GM12864 (cell line): ENCODE measurements around the gene ST7.

Source experiments
- DNase-seq: peaks from one replicate; pipeline ENCODE4 v3.0.0-alpha.2; 2011; ENCODE audit warnings: low read depth
- H3K4me3 ChIP-seq: 2 replicates; pipeline ENCODE4 v1.5.1; 2011; ENCODE audit warnings: mild to moderate bottlenecking, low read depth, low read length, control low read depth
- CTCF ChIP-seq: IDR thresholded peaks from 2 replicates; pipeline ENCODE4 v1.5.1; 2011; ENCODE audit warnings: low read depth, mild to moderate bottlenecking, moderate library complexity, low read length, control low read depth, inconsistent platforms; ENCODE audit errors: missing control alignments

ST7 gene

GRCh38 chr7:117274951-117275350 is 321.6 kb downstream of the ST7 start:
- TF ChIP-seq CTCF = no peak
- H3K4me3 ChIP-seq = no peak overlapping the region
- no peak for DNase-seq

- no peak for TF ChIP-seq CTCF
- no peak overlapping the region for H3K4me3 ChIP-seq
- no peak for DNase-seq
Observed at GRCh38 chr7:117277576-117277975, 324.3 kb downstream of the ST7 start.

- H3K4me3 ChIP-seq = no peak overlapping the region
- DNase-seq = no peak
- no peak for TF ChIP-seq CTCF
Observed at GRCh38 chr7:117278040-117278439, 324.7 kb downstream of the ST7 start.

GRCh38 chr7:117279203-117279602 is 325.9 kb downstream of the ST7 start:
- DNase-seq = no peak
- no peak for TF ChIP-seq CTCF
- H3K4me3 ChIP-seq = no peak overlapping the region
